Measurements from ENCODE around the gene C11orf24.

DNA sequence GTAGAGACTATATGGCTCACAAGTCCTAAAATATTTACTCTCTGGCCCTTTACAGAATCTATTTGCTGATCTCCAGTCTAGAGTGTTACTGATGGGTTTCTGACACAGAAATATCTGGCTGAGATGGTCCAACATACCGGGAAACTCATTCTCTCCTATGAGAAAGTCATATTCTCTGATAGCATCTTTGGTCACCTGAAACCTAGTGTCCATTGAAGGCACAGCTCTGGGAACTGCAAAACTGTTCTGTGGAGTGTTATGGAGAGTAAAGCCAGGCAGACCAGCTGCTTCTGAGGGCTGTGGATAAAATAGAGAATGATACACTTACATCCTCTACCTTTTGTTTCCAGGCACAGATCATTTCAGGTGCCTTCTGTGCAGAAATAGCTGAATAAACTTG, 2.5 kb upstream of the C11orf24 start:
- TF ChIP-seq CTCF (conservative IDR thresholded peaks at IDR 0.05) (no peak), ZFX (IDR thresholded peaks at IDR 0.05) (no peak)

Data from C4-2B (cell line).